CD4-positive, alpha-beta T cell treated with Interleukin-17A for 4 hours (primary cell): ENCODE measurements around the gene VWA8.
A peak's percentile ranks its signal among the peaks of the same experiment; 100 is the strongest.
"Not testable (repeated sequence)": the region's sequence is repeated elsewhere in the genome, so short reads cannot be mapped to it uniquely, and the experiment has no call there.

Source experiments
- DNase-seq: peaks from one replicate; pipeline ENCODE4 v3.0.0-alpha.2; 2020; ENCODE audit warnings: mixed read lengths

Gene VWA8

DNA sequence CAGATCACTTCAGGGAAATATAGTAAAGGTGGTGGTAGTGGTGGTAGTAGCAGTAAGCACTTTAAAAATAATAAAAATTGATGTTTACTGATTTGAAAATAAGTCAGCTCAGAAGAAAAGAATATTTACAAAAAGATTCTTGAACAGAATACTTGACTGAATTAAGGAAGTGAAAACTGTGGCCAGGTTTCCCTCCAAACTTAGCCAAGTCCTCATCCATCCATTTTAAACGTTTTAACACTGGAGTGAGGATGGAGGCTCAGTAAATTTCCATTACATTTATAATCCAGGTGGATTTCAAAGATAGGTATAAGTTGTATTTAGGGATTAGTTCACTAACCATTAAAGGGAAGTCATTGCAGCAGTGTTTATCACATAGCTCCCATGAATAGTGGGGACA lies 282.1 kb downstream of the VWA8 start:
- no peak for DNase-seq

DNA sequence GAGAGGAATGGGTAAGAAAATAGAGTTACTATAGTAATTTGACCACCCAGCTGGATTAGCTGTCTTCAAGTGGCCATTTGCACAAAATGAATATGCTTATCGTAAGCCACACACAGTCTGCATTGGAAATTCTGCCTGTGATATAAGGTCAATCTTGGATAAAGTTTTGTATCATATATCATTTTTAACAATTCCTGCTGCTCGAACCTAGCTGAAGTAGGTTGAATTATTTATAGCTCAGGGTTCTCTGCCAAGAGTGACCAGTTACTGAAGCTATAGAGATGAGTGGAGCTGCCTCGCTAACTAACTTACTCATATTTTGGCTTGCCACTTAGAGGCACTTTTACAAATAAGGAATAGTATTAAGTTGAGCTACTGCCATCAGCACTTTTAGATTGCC lies 282.7 kb downstream of the VWA8 start:
- DNase-seq = no peak

GRCh38 chr13:41675306-41675705 lies 285.6 kb downstream of the VWA8 start:
- no peak for DNase-seq

DNA sequence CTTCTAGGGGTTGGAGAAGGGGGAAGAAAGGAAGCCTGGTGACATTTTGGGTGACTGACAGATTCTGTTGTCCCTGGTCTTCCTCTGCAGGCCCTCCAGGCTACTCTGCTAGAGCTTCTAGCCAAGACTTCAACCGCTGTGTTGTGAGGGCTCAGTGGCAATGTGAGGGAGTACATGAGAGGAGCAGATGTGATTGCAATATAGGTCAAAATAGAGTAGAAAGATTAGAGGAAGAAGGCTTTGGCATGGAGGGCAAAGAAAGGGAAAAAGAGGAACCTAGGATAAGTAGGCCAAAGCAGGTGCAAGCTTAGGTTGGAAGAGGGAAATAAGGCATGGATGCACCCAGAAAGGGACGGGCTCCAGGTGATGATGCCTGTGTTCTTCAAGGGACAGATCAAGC lies 286.7 kb downstream of the VWA8 start:
- DNase-seq = no peak

- no peak for DNase-seq
Measured at GRCh38 chr13:41673640-41674039, 287.3 kb downstream of the VWA8 start.

GRCh38 chr13:41670873-41671443 lies 290.0 kb downstream of the VWA8 start:
- DNase-seq = no peak

DNA sequence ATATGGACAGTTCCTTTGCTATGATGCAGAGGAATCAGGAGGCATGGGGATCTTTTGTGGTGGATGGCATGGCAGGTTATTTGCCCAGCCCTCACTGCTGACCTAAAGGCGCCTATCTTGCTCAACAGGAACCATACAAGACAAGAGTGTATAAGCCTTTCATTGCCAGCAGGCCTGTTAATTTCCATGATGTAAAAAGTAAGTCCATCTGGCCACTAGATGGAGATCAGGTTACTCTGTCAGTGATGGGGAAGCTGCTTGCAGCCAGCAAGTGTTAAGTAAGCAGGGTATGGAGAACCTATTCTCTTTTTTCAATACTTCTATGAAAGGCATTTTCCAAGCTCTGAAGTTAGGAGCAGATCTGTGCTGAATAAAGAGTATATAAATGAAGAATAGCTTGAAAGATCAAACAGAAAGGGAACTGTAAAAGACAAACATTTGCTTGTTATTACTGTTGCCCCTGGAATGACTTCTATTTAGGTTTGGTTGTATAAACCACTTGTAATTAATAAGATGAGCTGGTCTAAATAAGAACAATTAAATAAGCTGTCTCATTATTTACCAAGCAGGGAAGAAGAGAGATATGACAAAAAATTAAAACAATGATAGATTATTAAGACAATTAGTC lies 292.7 kb downstream of the VWA8 start:
- DNase-seq = peak; percentile 32

DNA sequence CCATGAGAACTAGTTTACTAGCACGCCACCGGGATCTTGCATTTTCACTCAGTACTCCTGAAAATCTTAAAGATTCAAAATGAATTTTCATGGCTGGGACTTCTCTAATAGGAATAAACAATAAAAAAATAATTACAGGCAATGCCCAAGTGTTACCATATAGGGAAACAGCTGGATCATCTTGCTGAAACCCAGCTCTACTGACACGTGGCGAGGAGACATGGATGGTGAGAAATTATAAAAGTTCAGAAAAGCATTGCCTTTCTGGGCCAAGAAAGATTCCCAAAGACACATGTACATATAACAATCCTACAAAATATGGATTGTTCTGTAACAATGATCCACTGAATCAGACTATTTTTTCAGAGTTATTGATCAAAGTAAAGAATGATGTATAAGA lies 294.3 kb downstream of the VWA8 start:
- no peak for DNase-seq

DNA sequence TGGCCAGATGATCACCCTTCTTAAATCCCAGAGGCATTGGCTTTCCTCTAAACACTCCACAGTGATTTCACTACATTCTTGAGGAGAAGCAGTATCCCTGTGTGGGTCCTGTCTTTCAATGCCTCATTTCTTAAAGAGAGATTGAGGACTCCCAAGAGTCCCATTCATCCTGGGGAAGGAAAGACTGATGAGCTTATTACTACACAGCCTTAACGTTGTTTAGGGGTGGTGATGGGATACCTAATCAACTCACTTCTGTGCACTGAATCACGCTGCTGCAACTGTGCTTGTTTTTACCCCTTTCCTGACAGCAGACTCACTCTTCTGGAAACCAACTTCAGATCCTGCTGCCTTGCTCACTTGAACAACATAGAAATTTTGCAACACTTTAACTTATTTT lies 300.5 kb downstream of the VWA8 start:
- DNase-seq = no peak

- DNase-seq = no peak
Measured at GRCh38 chr13:41658057-41658661, 302.8 kb downstream of the VWA8 start.

- no peak for DNase-seq
Measured at GRCh38 chr13:41655997-41656396, 304.9 kb downstream of the VWA8 start.

GRCh38 chr13:41654796-41655195 lies 306.1 kb downstream of the VWA8 start:
- DNase-seq = no peak

GRCh38 chr13:41652735-41653361 lies 308.1 kb downstream of the VWA8 start:
- DNase-seq = peak; percentile 74

GRCh38 chr13:41651413-41652058 lies 309.4 kb downstream of the VWA8 start:
- DNase-seq = no peak

DNA sequence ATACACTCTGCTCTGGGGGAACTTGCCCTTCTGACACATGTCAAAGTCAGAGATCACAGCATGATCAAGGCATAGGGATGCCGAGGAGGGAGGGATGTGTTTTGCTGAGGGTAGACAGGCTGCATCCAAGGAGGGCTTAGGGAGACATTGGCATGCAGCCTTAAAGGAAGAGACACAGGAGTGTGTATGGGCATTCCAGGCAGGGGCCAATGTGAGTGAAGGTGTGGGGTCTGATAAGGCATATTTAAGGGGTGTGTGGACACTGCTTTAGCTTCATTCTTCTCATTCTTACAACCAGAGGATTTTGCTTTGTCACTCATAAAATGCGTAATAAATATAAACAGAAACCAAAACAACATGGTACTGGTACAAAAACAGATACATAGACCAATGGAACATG lies 310.2 kb downstream of the VWA8 start:
- no peak for DNase-seq

DNA sequence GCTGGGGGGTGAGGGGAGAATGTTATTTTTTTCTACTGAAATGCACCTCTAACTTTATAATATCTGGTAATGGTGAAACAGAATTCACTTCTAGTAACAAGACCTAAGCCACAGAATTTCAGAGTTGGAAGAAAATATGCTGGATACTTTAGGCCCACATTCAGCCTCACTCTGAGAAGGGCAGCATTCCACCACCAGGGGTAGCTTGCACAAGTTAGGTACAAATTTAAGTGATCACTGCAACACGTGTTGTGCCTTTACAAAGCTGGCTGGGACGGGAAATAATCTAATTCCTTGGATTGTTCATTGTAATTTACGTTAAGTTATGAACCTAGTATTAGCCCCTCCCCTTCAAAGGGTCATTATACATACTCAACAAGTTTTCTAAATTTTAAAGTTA lies 311.2 kb downstream of the VWA8 start:
- no peak for DNase-seq

DNA sequence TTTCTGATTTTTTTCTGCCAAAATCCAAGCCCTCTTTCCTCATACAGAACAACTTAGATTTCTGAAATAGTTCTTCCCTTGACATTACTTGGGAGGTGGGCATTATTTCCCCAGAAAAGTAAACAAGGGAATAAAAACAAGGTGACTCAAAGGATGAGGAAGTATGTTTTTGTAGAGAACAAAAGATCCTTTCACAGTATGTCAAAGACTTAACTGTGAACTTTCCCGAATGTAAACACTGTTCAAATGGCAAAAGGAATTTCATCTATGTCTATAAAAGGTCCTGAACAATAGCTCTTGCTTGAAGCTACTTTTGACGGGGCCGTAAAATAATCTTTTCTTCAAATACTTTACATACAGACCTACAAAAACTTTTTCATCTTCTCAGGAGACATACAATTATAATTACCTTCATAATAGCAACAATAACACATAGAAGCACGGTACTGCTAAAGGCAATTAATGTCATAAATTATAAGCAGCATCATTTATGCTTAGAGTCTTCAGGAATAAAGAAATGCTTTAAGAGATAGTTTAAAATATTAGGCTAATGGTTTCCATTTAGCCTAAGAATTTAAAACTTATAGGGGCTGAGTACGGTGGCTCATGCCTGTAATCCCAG lies 312.5 kb downstream of the VWA8 start:
- no peak for DNase-seq

DNA sequence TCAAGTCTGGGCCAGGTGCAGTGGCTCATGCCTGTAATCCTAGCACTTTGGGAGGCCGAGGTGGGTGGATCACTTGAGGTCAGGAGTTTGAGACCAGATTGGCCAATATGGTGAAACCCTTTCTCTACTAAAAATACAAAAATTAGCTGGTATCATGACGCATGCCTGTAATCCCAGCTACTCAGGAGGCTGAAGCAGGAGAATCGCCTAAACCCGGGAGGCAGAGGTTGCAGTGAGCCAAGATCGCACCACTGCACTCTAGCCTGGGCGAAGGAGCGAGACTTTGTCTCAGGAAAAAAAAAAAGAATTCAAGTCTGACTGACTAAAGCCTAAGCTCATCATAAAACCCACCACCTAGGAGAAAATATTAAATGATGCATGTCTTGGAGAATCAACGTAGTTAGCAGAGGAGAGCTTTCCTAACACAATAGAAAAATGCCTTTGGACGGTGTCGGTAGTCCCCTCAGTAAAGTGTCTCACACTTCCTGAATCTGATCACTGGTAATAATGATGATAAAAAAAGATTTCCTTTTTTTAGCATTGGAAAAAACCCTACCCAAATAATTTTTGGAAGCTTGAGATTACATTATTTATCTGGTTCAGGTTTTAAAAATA lies 313.1 kb downstream of the VWA8 start:
- DNase-seq = not testable (repeated sequence)

GRCh38 chr13:41645331-41645730 lies 315.6 kb downstream of the VWA8 start:
- no peak for DNase-seq

- DNase-seq = no peak
Measured at GRCh38 chr13:41644742-41645141, 316.2 kb downstream of the VWA8 start.

- DNase-seq = no peak
Measured at GRCh38 chr13:41643507-41643906, 317.4 kb downstream of the VWA8 start.

- DNase-seq = no peak
Measured at GRCh38 chr13:41641961-41642360, 318.9 kb downstream of the VWA8 start.

DNA sequence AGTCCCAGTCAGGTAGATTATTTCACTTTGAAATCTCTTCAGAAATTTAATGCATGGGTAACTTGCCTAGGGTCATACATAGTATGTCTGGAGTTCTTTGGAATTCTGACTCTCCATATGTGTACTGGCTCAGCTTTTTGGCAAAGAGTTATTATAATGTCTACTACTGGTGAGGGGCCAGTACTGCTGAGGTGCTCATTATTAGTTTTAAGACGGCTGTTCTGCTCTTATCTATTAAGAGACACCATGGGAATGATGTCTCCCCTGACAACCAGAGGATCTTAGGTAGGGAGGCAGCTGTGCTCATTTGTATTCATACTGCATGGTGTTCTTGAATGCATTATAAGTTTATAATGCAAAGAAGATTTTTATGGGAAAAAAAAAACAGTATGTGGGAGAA lies 319.5 kb downstream of the VWA8 start:
- no peak for DNase-seq
